Measurements from ENCODE around the gene UVRAG. TPM values are rescaled to one million over a fixed set of nuclear protein-coding genes. Genes with fewer than 3 reads are reported as not detected.

UVRAG gene
- total and polyA plus RNA-seq, 2 donors, result 20.0 to 21.8 TPM

GRCh38 chr11:75823415-75823814 is 8.4 kb downstream of the UVRAG start:
- Histone ChIP-seq H3K4me3 (ENCODE audit: low read length in 2 of 2) (no peak overlapping the region), H3K4me1 (ENCODE audit: control insufficient read depth in 2 of 2, insufficient read depth in 2 of 2, low read length in 2 of 2) (no peaks in the 10 kb centered on the region), H3K27ac (ENCODE audit: low read depth in 1 of 2, low read length in 1 of 2) (peak overlapping the region in 1 of 2 donors; percentile 3), H3K27me3 (ENCODE audit: control insufficient read depth in 2 of 2, insufficient read depth in 1 of 2, low read length in 1 of 2) (no peaks in the 10 kb centered on the region), H3K9me3 (ENCODE audit: control insufficient read depth in 2 of 2, insufficient read depth in 1 of 2, low read length in 1 of 2) (no peaks in the 10 kb centered on the region), H3K36me3 (ENCODE audit: control insufficient read depth in 2 of 2, insufficient read depth in 2 of 2, low read length in 1 of 2) (no peaks in the 10 kb centered on the region)
- 94% methylated on average over 4 of the region's 4 CpGs for WGBS
- DNase-seq (ENCODE audit: low read depth in 6 of 9, low spot score in 9 of 9), result no peak

- H3K4me1 ChIP-seq (ENCODE audit: control insufficient read depth in 2 of 2, insufficient read depth in 2 of 2, low read length in 2 of 2), result no peaks in the 10 kb centered on the region
- WGBS, result 92% methylated on average over 4 of the region's 4 CpGs
- no peak for DNase-seq (ENCODE audit: low read depth in 6 of 9, low spot score in 9 of 9)
- H3K9me3 ChIP-seq (ENCODE audit: control insufficient read depth in 2 of 2, insufficient read depth in 1 of 2, low read length in 1 of 2), result no peaks in the 10 kb centered on the region
- no peak overlapping the region for H3K4me3 ChIP-seq (ENCODE audit: low read length in 2 of 2)
- H3K27ac ChIP-seq (ENCODE audit: low read depth in 1 of 2, low read length in 1 of 2), result no peak overlapping the region
- no peaks in the 10 kb centered on the region for H3K36me3 ChIP-seq (ENCODE audit: control insufficient read depth in 2 of 2, insufficient read depth in 2 of 2, low read length in 1 of 2)
- no peaks in the 10 kb centered on the region for H3K27me3 ChIP-seq (ENCODE audit: control insufficient read depth in 2 of 2, insufficient read depth in 1 of 2, low read length in 1 of 2)
Observed at GRCh38 chr11:75823946-75824345, 8.9 kb downstream of the UVRAG start.

GRCh38 chr11:75826461-75827230 is 11.6 kb downstream of the UVRAG start:
- WGBS, result 86% methylated on average over 4 of the region's 4 CpGs
- DNase-seq (ENCODE audit: low read depth in 6 of 9, low spot score in 9 of 9), result peak in 1 of 9 donors; percentile 20
- H3K4me1 ChIP-seq (ENCODE audit: control insufficient read depth in 2 of 2, insufficient read depth in 2 of 2, low read length in 2 of 2), result no peaks in the 10 kb centered on the region
- H3K4me3 ChIP-seq (ENCODE audit: low read length in 2 of 2), result no peak overlapping the region
- peaks cover 0 to 6% of the 10 kb centered on the region in 2 donors for H3K36me3 ChIP-seq (ENCODE audit: control insufficient read depth in 2 of 2, insufficient read depth in 2 of 2, low read length in 1 of 2)
- peak overlapping the region; percentile 18 to 53 for H3K27ac ChIP-seq (ENCODE audit: low read depth in 1 of 2, low read length in 1 of 2)
- H3K27me3 ChIP-seq (ENCODE audit: control insufficient read depth in 2 of 2, insufficient read depth in 1 of 2, low read length in 1 of 2), result no peaks in the 10 kb centered on the region
- H3K9me3 ChIP-seq (ENCODE audit: control insufficient read depth in 2 of 2, insufficient read depth in 1 of 2, low read length in 1 of 2), result no peaks in the 10 kb centered on the region

- Histone ChIP-seq H3K4me1 (ENCODE audit: control insufficient read depth in 2 of 2, insufficient read depth in 2 of 2, low read length in 2 of 2) (no peaks in the 10 kb centered on the region), H3K27me3 (ENCODE audit: control insufficient read depth in 2 of 2, insufficient read depth in 1 of 2, low read length in 1 of 2) (no peaks in the 10 kb centered on the region), H3K9me3 (ENCODE audit: control insufficient read depth in 2 of 2, insufficient read depth in 1 of 2, low read length in 1 of 2) (no peaks in the 10 kb centered on the region), H3K36me3 (ENCODE audit: control insufficient read depth in 2 of 2, insufficient read depth in 2 of 2, low read length in 1 of 2) (peaks cover 4 to 11% of the 10 kb centered on the region in 2 donors), H3K4me3 (ENCODE audit: low read length in 2 of 2) (no peak overlapping the region), H3K27ac (ENCODE audit: low read depth in 1 of 2, low read length in 1 of 2) (no peak overlapping the region)
- WGBS, result 96% methylated on average over 5 of the region's 5 CpGs
- no peak for DNase-seq (ENCODE audit: low read depth in 6 of 9, low spot score in 9 of 9)
Observed at GRCh38 chr11:75827562-75827961, 12.6 kb downstream of the UVRAG start.

- H3K9me3 ChIP-seq (ENCODE audit: control insufficient read depth in 2 of 2, insufficient read depth in 1 of 2, low read length in 1 of 2), result no peaks in the 10 kb centered on the region
- no peak for DNase-seq (ENCODE audit: low read depth in 6 of 9, low spot score in 9 of 9)
- WGBS, result 97% methylated on average over 6 of the region's 6 CpGs
- no peak overlapping the region for H3K27ac ChIP-seq (ENCODE audit: low read depth in 1 of 2, low read length in 1 of 2)
- no peaks in the 10 kb centered on the region for H3K27me3 ChIP-seq (ENCODE audit: control insufficient read depth in 2 of 2, insufficient read depth in 1 of 2, low read length in 1 of 2)
- H3K36me3 ChIP-seq (ENCODE audit: control insufficient read depth in 2 of 2, insufficient read depth in 2 of 2, low read length in 1 of 2), result peaks cover 4 to 11% of the 10 kb centered on the region in 2 donors
- H3K4me3 ChIP-seq (ENCODE audit: low read length in 2 of 2), result no peak overlapping the region
- H3K4me1 ChIP-seq (ENCODE audit: control insufficient read depth in 2 of 2, insufficient read depth in 2 of 2, low read length in 2 of 2), result no peaks in the 10 kb centered on the region
Observed at GRCh38 chr11:75831915-75832502, 17.0 kb downstream of the UVRAG start.

DNA sequence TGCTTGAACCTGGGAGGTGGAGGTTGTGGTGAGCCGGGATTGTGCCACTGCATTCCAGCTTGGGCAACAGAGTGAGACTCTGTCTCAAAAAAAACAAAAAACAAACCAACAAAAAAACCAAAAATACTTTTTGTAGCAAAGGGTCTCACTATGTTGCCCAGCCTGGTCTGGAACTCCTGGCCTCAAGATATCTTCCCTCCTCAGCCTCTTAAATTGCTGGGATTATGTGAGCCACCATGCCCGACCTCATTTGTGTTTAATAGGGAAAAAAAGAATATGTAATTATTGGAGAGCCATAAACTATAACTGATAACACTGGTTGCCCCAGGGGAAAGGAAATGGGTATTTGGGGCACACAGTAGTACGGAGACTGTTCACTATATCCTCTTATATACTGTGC is 19.7 kb downstream of the UVRAG start:
- no peak overlapping the region for H3K4me3 ChIP-seq (ENCODE audit: low read length in 2 of 2)
- H3K9me3 ChIP-seq (ENCODE audit: control insufficient read depth in 2 of 2, insufficient read depth in 1 of 2, low read length in 1 of 2), result no peaks in the 10 kb centered on the region
- no peaks in the 10 kb centered on the region for H3K27me3 ChIP-seq (ENCODE audit: control insufficient read depth in 2 of 2, insufficient read depth in 1 of 2, low read length in 1 of 2)
- peaks cover 4 to 11% of the 10 kb centered on the region in 2 donors for H3K36me3 ChIP-seq (ENCODE audit: control insufficient read depth in 2 of 2, insufficient read depth in 2 of 2, low read length in 1 of 2)
- 97% methylated on average over 3 of the region's 3 CpGs for WGBS
- no peak overlapping the region for H3K27ac ChIP-seq (ENCODE audit: low read depth in 1 of 2, low read length in 1 of 2)
- DNase-seq (ENCODE audit: low read depth in 6 of 9, low spot score in 9 of 9), result no peak
- H3K4me1 ChIP-seq (ENCODE audit: control insufficient read depth in 2 of 2, insufficient read depth in 2 of 2, low read length in 2 of 2), result no peaks in the 10 kb centered on the region

GRCh38 chr11:75836417-75836816 is 21.4 kb downstream of the UVRAG start:
- no peaks in the 10 kb centered on the region for H3K4me1 ChIP-seq (ENCODE audit: control insufficient read depth in 2 of 2, insufficient read depth in 2 of 2, low read length in 2 of 2)
- H3K27ac ChIP-seq (ENCODE audit: low read depth in 1 of 2, low read length in 1 of 2), result no peak overlapping the region
- no peak overlapping the region for H3K4me3 ChIP-seq (ENCODE audit: low read length in 2 of 2)
- no peaks in the 10 kb centered on the region for H3K27me3 ChIP-seq (ENCODE audit: control insufficient read depth in 2 of 2, insufficient read depth in 1 of 2, low read length in 1 of 2)
- H3K36me3 ChIP-seq (ENCODE audit: control insufficient read depth in 2 of 2, insufficient read depth in 2 of 2, low read length in 1 of 2), result peaks cover 4 to 7% of the 10 kb centered on the region in 2 donors
- WGBS, result 74% methylated on average over 3 of the region's 3 CpGs
- DNase-seq (ENCODE audit: low read depth in 6 of 9, low spot score in 9 of 9), result no peak
- no peaks in the 10 kb centered on the region for H3K9me3 ChIP-seq (ENCODE audit: control insufficient read depth in 2 of 2, insufficient read depth in 1 of 2, low read length in 1 of 2)

DNA sequence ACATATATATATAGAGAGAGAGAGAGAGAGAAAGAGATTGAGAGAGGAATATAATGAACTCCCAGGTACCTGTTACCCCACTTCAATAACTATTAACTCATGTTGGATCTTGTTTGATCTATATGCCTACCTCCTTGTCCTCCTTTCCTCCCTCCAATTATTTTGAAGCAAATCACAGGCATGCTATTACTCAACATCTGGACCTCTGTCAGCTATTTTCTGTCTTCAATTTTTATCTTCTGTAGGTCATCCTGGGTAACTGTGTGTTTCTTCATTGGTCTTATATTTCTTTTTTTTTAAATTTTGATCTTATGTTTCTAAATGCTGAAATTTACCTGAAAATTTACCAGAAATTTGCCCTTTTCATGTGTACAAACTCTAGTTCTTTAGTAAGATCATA is 24.8 kb downstream of the UVRAG start:
- no peaks in the 10 kb centered on the region for H3K9me3 ChIP-seq (ENCODE audit: control insufficient read depth in 2 of 2, insufficient read depth in 1 of 2, low read length in 1 of 2)
- H3K4me1 ChIP-seq (ENCODE audit: control insufficient read depth in 2 of 2, insufficient read depth in 2 of 2, low read length in 2 of 2), result no peaks in the 10 kb centered on the region
- no peak overlapping the region for H3K27ac ChIP-seq (ENCODE audit: low read depth in 1 of 2, low read length in 1 of 2)
- H3K36me3 ChIP-seq (ENCODE audit: control insufficient read depth in 2 of 2, insufficient read depth in 2 of 2, low read length in 1 of 2), result no peaks in the 10 kb centered on the region
- H3K27me3 ChIP-seq (ENCODE audit: control insufficient read depth in 2 of 2, insufficient read depth in 1 of 2, low read length in 1 of 2), result no peaks in the 10 kb centered on the region
- H3K4me3 ChIP-seq (ENCODE audit: low read length in 2 of 2), result no peak overlapping the region
- no peak for DNase-seq (ENCODE audit: low read depth in 6 of 9, low spot score in 9 of 9)

DNA sequence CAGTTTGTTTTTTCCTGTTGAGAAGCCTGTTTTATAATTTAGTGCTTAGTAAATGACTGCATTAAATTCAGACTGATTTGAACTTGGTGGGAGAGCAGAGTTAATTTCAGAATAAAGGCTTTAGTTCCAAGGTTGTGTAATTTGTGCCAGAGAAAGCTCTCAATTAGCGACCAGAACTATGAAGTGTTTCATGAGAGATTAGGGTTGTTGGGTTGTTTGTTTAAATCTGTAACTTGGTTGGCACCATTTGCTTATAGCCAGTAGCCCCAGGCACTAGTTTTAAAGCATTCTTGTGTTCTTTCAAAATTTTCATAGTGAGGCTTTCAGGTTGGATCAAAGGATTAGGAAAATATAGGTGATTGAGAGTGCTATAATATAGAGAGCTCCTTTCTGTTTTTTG is 25.5 kb downstream of the UVRAG start:
- Histone ChIP-seq H3K27ac (ENCODE audit: low read depth in 1 of 2, low read length in 1 of 2) (no peak overlapping the region), H3K9me3 (ENCODE audit: control insufficient read depth in 2 of 2, insufficient read depth in 1 of 2, low read length in 1 of 2) (no peaks in the 10 kb centered on the region), H3K4me3 (ENCODE audit: low read length in 2 of 2) (no peak overlapping the region), H3K27me3 (ENCODE audit: control insufficient read depth in 2 of 2, insufficient read depth in 1 of 2, low read length in 1 of 2) (no peaks in the 10 kb centered on the region), H3K36me3 (ENCODE audit: control insufficient read depth in 2 of 2, insufficient read depth in 2 of 2, low read length in 1 of 2) (no peaks in the 10 kb centered on the region), H3K4me1 (ENCODE audit: control insufficient read depth in 2 of 2, insufficient read depth in 2 of 2, low read length in 2 of 2) (no peaks in the 10 kb centered on the region)
- no peak for DNase-seq (ENCODE audit: low read depth in 6 of 9, low spot score in 9 of 9)
- WGBS, result 97% methylated on average over 1 of the region's 1 CpG

All from thymus (tissue), 11 donors.